OCI-LY7 (cell line): ENCODE measurements around the gene SLAMF7. TPM values are rescaled to one million over a fixed set of nuclear protein-coding genes. Genes with fewer than 3 reads are reported as not detected.

ENCODE experiments used
- BruUV-seq: library from RNA; stranded (reverse); fragments of 400-500 nt; replicated peaks from 2 replicates; lab custom pipeline; 2021; lab: Mats Ljungman, UMichigan
- CTCF ChIA-PET: fragments of 300-600 bp; sonication (Branson Sonifier 250); formaldehyde crosslinking; loops from one replicate; lab custom pipeline; 2022; ENCODE audit warnings: antibody characterized with exemption; ENCODE audit not compliant: unreplicated experiment; lab: Charles Lee
- POLR2A ChIA-PET: fragments of 300-600 bp; sonication (Branson Sonifier 250); formaldehyde crosslinking; loops from one replicate; lab custom pipeline; 2022; ENCODE audit warnings: antibody characterized with exemption; lab: Charles Lee
- DNase-seq: peaks from one replicate; pipeline ENCODE4 v3.0.0-alpha.2; 2015; ENCODE audit warnings: low spot score
- H2AFZ ChIP-seq: fragments of 200-600 bp; sonication (generic), shearing (Covaris generic); 2 replicates; pipeline ENCODE4 v1.6.1; 2014; ENCODE audit warnings: mild to moderate bottlenecking, antibody characterized with exemption, low read length, moderate library complexity
- H3K27ac ChIP-seq: fragments of 200-600 bp; sonication (generic); 2 replicates; pipeline ENCODE4 v1.5.1; 2014; ENCODE audit warnings: mixed run types, low read depth, mild to moderate bottlenecking, moderate library complexity, low read length, inconsistent platforms; ENCODE audit not compliant: poor library complexity, severe bottlenecking
- H3K36me3 ChIP-seq: fragments of 200-600 bp; sonication (generic); 2 replicates; pipeline ENCODE4 v1.6.1; 2014; ENCODE audit warnings: mild to moderate bottlenecking, antibody characterized with exemption, low read length, moderate library complexity, mixed read lengths; ENCODE audit not compliant: insufficient read depth
- H3K4me1 ChIP-seq: fragments of 200-600 bp; sonication (generic); 2 replicates; pipeline ENCODE4 v1.5.1; 2014; ENCODE audit warnings: mild to moderate bottlenecking, low read length; ENCODE audit not compliant: insufficient read depth, poor library complexity, severe bottlenecking
- H3K4me2 ChIP-seq: fragments of 200-600 bp; sonication (generic); 2 replicates; pipeline ENCODE4 v1.6.1; 2014; ENCODE audit warnings: mild to moderate bottlenecking, low read length
- H3K4me3 ChIP-seq: fragments of 200-600 bp; sonication (generic); 2 replicates; pipeline ENCODE4 v1.5.1; 2014; ENCODE audit warnings: mild to moderate bottlenecking, low read depth, low read length; ENCODE audit not compliant: poor library complexity, severe bottlenecking
- H3K79me2 ChIP-seq: fragments of 200-600 bp; sonication (generic); 2 replicates; pipeline ENCODE4 v1.6.1; 2016; ENCODE audit warnings: low read depth, mild to moderate bottlenecking, low read length, moderate library complexity, mixed read lengths; ENCODE audit not compliant: insufficient read depth
- H3K9me2 ChIP-seq: fragments of 200-600 bp; sonication (generic); 2 replicates; pipeline ENCODE4 v1.6.1; 2016; ENCODE audit warnings: mild to moderate bottlenecking, low read length, mixed read lengths; ENCODE audit not compliant: insufficient read depth
- H3K9me3 ChIP-seq: fragments of 200-600 bp; sonication (generic); 2 replicates; pipeline ENCODE4 v1.6.1; 2014; ENCODE audit warnings: mild to moderate bottlenecking, mixed run types, low read length, mixed read lengths
- H4K20me1 ChIP-seq: fragments of 200-600 bp; sonication (generic); 2 replicates; pipeline ENCODE4 v1.6.1; 2014; ENCODE audit warnings: mild to moderate bottlenecking, antibody characterized with exemption, low read length, moderate library complexity, mixed read lengths; ENCODE audit not compliant: insufficient read depth
- CTCF ChIP-seq: fragments of 200-600 bp; sonication (generic); conservative IDR thresholded peaks from 2 replicates; pipeline ENCODE4 v1.5.1; 2014; ENCODE audit warnings: mild to moderate bottlenecking, antibody characterized with exemption, low read length, moderate library complexity, mixed read lengths
- EZH2phosphoT487 ChIP-seq: fragments of 200-600 bp; sonication (generic); IDR thresholded peaks from 2 replicates; pipeline ENCODE4 v1.6.1; 2018; ENCODE audit warnings: low read depth, borderline replicate concordance, mild to moderate bottlenecking, mixed run types, antibody characterized with exemption, low read length, moderate library complexity, mixed read lengths
- intact Hi-C: fragments of 100-400 bp; cut with micrococcal nuclease; formaldehyde crosslinking; loops from one replicate; pipeline ENCODE4 v1.10.0; 2022; ENCODE audit not compliant: unreplicated experiment
- total RNA-seq, 2 experiments: library from RNA; depleted of rRNA in 1 of 2; stranded (reverse); fragments of >200 nt in 1 of 2; shearing (Covaris generic) in 1 of 2; gene quantifications; 2 replicates each; pipeline ENCODE4 v1.2.3, GENCODE V29; 2014 to 2022

Gene SLAMF7
- total RNA-seq, 2 experiments from 2014 or later = not detected

DNA sequence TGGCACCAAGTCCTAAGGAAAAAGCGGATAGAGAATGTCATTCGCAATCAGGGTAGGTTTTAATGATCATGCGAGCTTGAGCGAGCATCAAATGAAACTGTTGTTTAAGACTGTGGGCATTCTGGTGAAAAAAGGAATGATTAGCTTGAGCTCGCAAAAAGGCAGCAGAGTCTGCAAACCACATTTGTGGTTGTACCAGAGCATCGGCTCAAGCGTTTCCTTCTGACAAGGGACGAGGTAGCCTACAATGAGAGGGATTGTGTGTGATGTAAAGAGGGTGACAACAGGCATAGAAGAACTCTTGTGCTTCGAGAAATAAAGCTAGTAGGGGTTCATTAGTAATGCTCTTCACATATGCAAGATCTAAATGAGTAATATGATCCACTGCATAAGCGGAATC is 16.3 kb upstream of the SLAMF7 start:
- Histone ChIP-seq H3K27ac (no peak overlapping the region), H3K9me3 (peaks cover 5% of the 10 kb centered on the region; the same call in 1 of the 2 replicates), H3K4me1 (peaks cover 17% of the 10 kb centered on the region), H3K36me3 (no peaks in the 10 kb centered on the region; the same call in 1 of the 2 replicates), H3K4me3 (no peak overlapping the region), H2AFZ (no peak overlapping the region), H3K4me2 (no peak overlapping the region), H4K20me1 (no peaks in the 10 kb centered on the region), H3K79me2 (no peaks in the 10 kb centered on the region), H3K9me2 (no peaks in the 10 kb centered on the region)
- no peak for DNase-seq
- no TSS peak for BruUV-seq
- ChIA-PET POLR2A (interaction anchor here (0.6 to 0.9 kb wide), 2 partner anchors 11 to 100 kb away, joined by 3 read pairs; partner anchors contain the start of gene CD48), CTCF (interaction anchor here (0.8 to 1.4 kb wide), 2 partner anchors 11 to 229 kb away, joined by 3 read pairs; partner anchors contain the start of gene CD48)
- intact Hi-C loops = no loop called here
- TF ChIP-seq EZH2phosphoT487 (no peak), CTCF (no peak)

GRCh38 chr1:160723332-160723731 is 15.7 kb upstream of the SLAMF7 start:
- no TSS peak for BruUV-seq
- Histone ChIP-seq H3K27ac (no peak overlapping the region), H3K4me2 (no peak overlapping the region), H3K9me3 (peaks cover 5% of the 10 kb centered on the region; the same call in 1 of the 2 replicates), H3K79me2 (no peaks in the 10 kb centered on the region), H3K9me2 (no peaks in the 10 kb centered on the region), H3K36me3 (no peaks in the 10 kb centered on the region; the same call in 1 of the 2 replicates), H4K20me1 (no peaks in the 10 kb centered on the region), H3K4me1 (peaks cover 17% of the 10 kb centered on the region), H2AFZ (no peak overlapping the region), H3K4me3 (no peak overlapping the region)
- ChIA-PET POLR2A (interaction anchor here (0.6 to 1.2 kb wide), 4 partner anchors 12 to 430 kb away, joined by 3 to 4 read pairs (median 3); partner anchors contain the start of gene CD48), CTCF (interaction anchor here (0.5 to 0.8 kb wide), 2 partner anchors 12 to 188 kb away, joined by 3 to 4 read pairs; partner anchors contain the start of gene CD48)
- TF ChIP-seq EZH2phosphoT487 = no peak
- DNase-seq = no peak
- intact Hi-C loops = no loop called here

GRCh38 chr1:160724465-160725242 is 14.4 kb upstream of the SLAMF7 start:
- peak; percentile 46 for DNase-seq
- Histone ChIP-seq H3K4me2 (no peak overlapping the region), H4K20me1 (no peaks in the 10 kb centered on the region), H3K9me2 (no peaks in the 10 kb centered on the region), H3K36me3 (no peaks in the 10 kb centered on the region; the same call in 1 of the 2 replicates), H3K9me3 (peaks cover 5% of the 10 kb centered on the region; the same call in 1 of the 2 replicates), H3K4me1 (peaks cover 17% of the 10 kb centered on the region), H3K4me3 (no peak overlapping the region), H3K79me2 (no peaks in the 10 kb centered on the region), H3K27ac (no peak overlapping the region), H2AFZ (peak overlapping the region; percentile 32; the same call in 1 of the 2 replicates)
- no TSS peak for BruUV-seq
- peak; percentile 35; the same call in 1 of the 2 replicates for TF ChIP-seq CTCF
- no peak for TF ChIP-seq EZH2phosphoT487
- ChIA-PET POLR2A (interaction anchor here (1.2 kb wide), 1 partner anchor 17 kb away, joined by 3 read pairs; no protein-coding TSS in a partner anchor), CTCF (interaction anchor here (1.2 kb wide), 1 partner anchor 50 kb away, joined by 3 read pairs; no protein-coding TSS in a partner anchor)
- intact Hi-C loops = no loop called here
